Right lobe of liver (tissue), 4 donors: Measurements from ENCODE around the gene P4HA3.

Experiments used
- CTCF ChIP-seq, 4 donors: fragments of 200-600 bp in 3 of 4; fragments of 450-650 bp in 1 of 4; IDR thresholded peaks; one replicate each; pipeline versions ENCODE4 v1.5.1 to v1.8.0; 2016 to 2022; ENCODE audit warnings: antibody characterized with exemption in 4 of 4, mild to moderate bottlenecking in 2 of 4
- POLR2A ChIP-seq: fragments of 450-650 bp; IDR thresholded peaks from one replicate; pipeline ENCODE4 v1.6.1; 2017; ENCODE audit warnings: antibody characterized with exemption, mild to moderate bottlenecking
- donor health status: DM: no; HTN: no; CAD: no.
- donor health status: DM: no; HTN: no; CAD: no.
- donor health status: DM: no; HTN: yes; CAD: no.

GRCh38 chr11:74325649-74326645 is 14.5 kb upstream of the P4HA3 start:
- TF ChIP-seq CTCF (IDR thresholded peaks at IDR 0.05) (no peak), POLR2A (no peak)
